ENCODE measurements around the gene ARPC1B. TPM values are rescaled to one million over a fixed set of nuclear protein-coding genes. Genes with fewer than 3 reads are reported as not detected.

The ARPC1B gene
- total RNA-seq, 3 donors from 2014 or later (not counting 1 experiment from before 2014, with no cell fraction given): 161 to 184 (median 179) TPM

- no peaks in the 10 kb centered on the region for H3K9me3 Mint-ChIP-seq
- Histone ChIP-seq H3K4me3 (ENCODE audit: low read length) (no peak overlapping the region), H3K36me3 (ENCODE audit: control insufficient read depth, insufficient read depth, low read length) (peaks cover 40% of the 10 kb centered on the region), H3K27me3 (ENCODE audit: control insufficient read depth, insufficient read depth, low read length) (no peaks in the 10 kb centered on the region), H3K9me3 (ENCODE audit: control insufficient read depth, insufficient read depth, low read length) (no peaks in the 10 kb centered on the region), H3K27ac (ENCODE audit: low read length) (no peak overlapping the region), H3K4me1 (ENCODE audit: control insufficient read depth, insufficient read depth, low read length) (no peaks in the 10 kb centered on the region)
- no peaks in the 10 kb centered on the region for H3K36me3 Mint-ChIP-seq
- ATAC-seq (no peak), DNase-seq (no peak)
- 97% methylated on average over 11 of the region's 11 CpGs for WGBS (ENCODE audit: insufficient coverage)
- no peak overlapping the region for H3K27ac Mint-ChIP-seq
- TF ChIP-seq CTCF (IDR thresholded peaks at IDR 0.05): no peak
- H3K4me3 Mint-ChIP-seq: no peak overlapping the region
- intact Hi-C loops (cut with micrococcal nuclease): no loop called here
- H3K4me1 Mint-ChIP-seq: peaks cover 0 to 4% of the 10 kb centered on the region in 2 donors
- no peaks in the 10 kb centered on the region for H3K27me3 Mint-ChIP-seq (ENCODE audit: low read depth in 2 of 2)
Observed at GRCh38 chr7:99366646-99367045, 7.9 kb upstream of the ARPC1B start.

- no peaks in the 10 kb centered on the region for H3K36me3 Mint-ChIP-seq
- no peak for TF ChIP-seq CTCF (IDR thresholded peaks at IDR 0.05)
- H3K36me3 ChIP-seq (ENCODE audit: control insufficient read depth, insufficient read depth, low read length): peaks cover 26% of the 10 kb centered on the region
- no peaks in the 10 kb centered on the region for H3K27me3 Mint-ChIP-seq (ENCODE audit: low read depth in 2 of 2)
- 97% methylated on average over 12 of the region's 13 CpGs for WGBS (ENCODE audit: insufficient coverage)
- H3K4me1 ChIP-seq (ENCODE audit: control insufficient read depth, insufficient read depth, low read length): peaks cover 3% of the 10 kb centered on the region
- H3K4me3 ChIP-seq (ENCODE audit: low read length): no peak overlapping the region
- H3K27me3 ChIP-seq (ENCODE audit: control insufficient read depth, insufficient read depth, low read length): no peaks in the 10 kb centered on the region
- H3K27ac Mint-ChIP-seq: no peak overlapping the region
- peaks cover 9% of the 10 kb centered on the region in 2 donors for H3K4me1 Mint-ChIP-seq
- intact Hi-C loops (cut with micrococcal nuclease): no loop called here
- DNase-seq (no peak), ATAC-seq (no peak)
- no peak overlapping the region for H3K27ac ChIP-seq (ENCODE audit: low read length)
- H3K9me3 ChIP-seq (ENCODE audit: control insufficient read depth, insufficient read depth, low read length): no peaks in the 10 kb centered on the region
- H3K9me3 Mint-ChIP-seq: no peaks in the 10 kb centered on the region
- H3K4me3 Mint-ChIP-seq: no peak overlapping the region
Observed at GRCh38 chr7:99368750-99369389, 5.7 kb upstream of the ARPC1B start.

- no peaks in the 10 kb centered on the region for H3K36me3 Mint-ChIP-seq
- 58% methylated on average over 8 of the region's 9 CpGs for WGBS (ENCODE audit: insufficient coverage)
- Histone ChIP-seq H3K9me3 (ENCODE audit: control insufficient read depth, insufficient read depth, low read length) (no peaks in the 10 kb centered on the region), H3K27ac (ENCODE audit: low read length) (no peak overlapping the region), H3K4me3 (ENCODE audit: low read length) (no peak overlapping the region), H3K4me1 (ENCODE audit: control insufficient read depth, insufficient read depth, low read length) (peaks cover 4% of the 10 kb centered on the region), H3K27me3 (ENCODE audit: control insufficient read depth, insufficient read depth, low read length) (no peaks in the 10 kb centered on the region), H3K36me3 (ENCODE audit: control insufficient read depth, insufficient read depth, low read length) (peaks cover 18% of the 10 kb centered on the region)
- no peak for TF ChIP-seq CTCF (IDR thresholded peaks at IDR 0.05)
- DNase-seq (no peak), ATAC-seq (no peak)
- no peaks in the 10 kb centered on the region for H3K27me3 Mint-ChIP-seq (ENCODE audit: low read depth in 2 of 2)
- H3K4me1 Mint-ChIP-seq: peaks cover 9 to 10% of the 10 kb centered on the region in 2 donors
- H3K4me3 Mint-ChIP-seq: no peak overlapping the region
- H3K9me3 Mint-ChIP-seq: no peaks in the 10 kb centered on the region
- intact Hi-C loops (cut with micrococcal nuclease): loop anchor here (5.0 to 10.0 kb wide), 2 partner anchors 37 to 135 kb away; partner anchors contain the start of genes BUD31, PDAP1, ZKSCAN5 and ZNF394
- H3K27ac Mint-ChIP-seq: no peak overlapping the region
Observed at GRCh38 chr7:99369767-99370391, 4.7 kb upstream of the ARPC1B start.

Data from natural killer cell (primary cell).